H1 (cell line): Measurements from ENCODE around the gene CDC14B. TPM values are rescaled to one million over a fixed set of nuclear protein-coding genes. Genes with fewer than 3 reads are reported as not detected.

Experiments used
- CREB1 ChIP-seq: IDR thresholded peaks from 2 replicates; pipeline ENCODE4 v1.6.1; 2012; ENCODE audit warnings: inconsistent platforms
- TBP ChIP-seq: IDR thresholded peaks from 2 replicates; pipeline ENCODE4 v1.6.1; 2011; ENCODE audit warnings: low read depth, low read length, improper control_type of control experiment
- polyA plus RNA-seq, 7 experiments: library from polyadenylated mRNA; depleted of rRNA in 3 of 7; stranded (reverse) in 5 of 7; unstranded in 2 of 7; fragments of >200 nt in 5 of 7; fragments of 200-250 nt in 2 of 7; gene quantifications; 1 replicate in 5 of 7; 2 replicates in 1 of 7; 4 replicates in 1 of 7; pipeline versions ENCODE4 v1.2.1 to v1.2.3, GENCODE V29; 2011 to 2013; ENCODE audit warnings: missing spikeins in 2 of 7, mixed read lengths in 2 of 7
- total RNA-seq: library from RNA; stranded (reverse); fragmentation: NEBNext Ultra II Directional; extraction: Animal tissue kit (Norgen Biotek cat#: 25700); gene quantifications from 2 replicates; pipeline ENCODE4 v1.2.1, GENCODE V29; 2021

Gene CDC14B
- total and polyA plus RNA-seq, 2 of the 8 experiments (the other 6 are each of a cell fraction or from before 2014, with no cell fraction given), result 17.2 to 44.6 TPM

GRCh38 chr9:96574931-96575351 lies 44.7 kb downstream of the CDC14B start (continued):
- TF ChIP-seq TBP, result no peak
- TF ChIP-seq CREB1, result no peak
